Ishikawa (cell line): Measurements from ENCODE around the gene FRMD6.

ENCODE experiments used
- CEBPB ChIP-seq: IDR thresholded peaks from 2 replicates; pipeline ENCODE4 v1.6.1; 2012
- CREB1 ChIP-seq: IDR thresholded peaks from 2 replicates; pipeline ENCODE4 v1.6.1; 2012; ENCODE audit warnings: low read depth
- EGR1 ChIP-seq: IDR thresholded peaks from 2 replicates; pipeline ENCODE4 v1.6.1; 2012
- EP300 ChIP-seq: IDR thresholded peaks from 2 replicates; pipeline ENCODE4 v1.6.1; 2012; ENCODE audit warnings: borderline replicate concordance
- FOXM1 ChIP-seq: IDR thresholded peaks from 2 replicates; pipeline ENCODE4 v1.6.1; 2012; ENCODE audit warnings: low read depth, borderline replicate concordance
- MAX ChIP-seq: IDR thresholded peaks from 2 replicates; pipeline ENCODE4 v1.6.1; 2012
- RAD21 ChIP-seq: IDR thresholded peaks from 2 replicates; pipeline ENCODE4 v1.6.1; 2012; ENCODE audit warnings: low read depth
- REST ChIP-seq: IDR thresholded peaks from 2 replicates; pipeline ENCODE4 v1.6.1; 2012; ENCODE audit warnings: low read depth, mild to moderate bottlenecking
- TAF1 ChIP-seq: IDR thresholded peaks from 2 replicates; pipeline ENCODE4 v1.6.1; 2012; ENCODE audit warnings: low read depth, mild to moderate bottlenecking
- TCF12 ChIP-seq: IDR thresholded peaks from 2 replicates; pipeline ENCODE4 v1.6.1; 2012; ENCODE audit warnings: low read depth
- TEAD4 ChIP-seq: IDR thresholded peaks from 2 replicates; pipeline ENCODE4 v1.6.1; 2012
- USF1 ChIP-seq: IDR thresholded peaks from 2 replicates; pipeline ENCODE4 v1.6.1; 2012

- no peak for TF ChIP-seq EP300
- TF ChIP-seq CEBPB, result no peak
- TF ChIP-seq TCF12, result no peak
- TF ChIP-seq TAF1, result no peak
- no peak for TF ChIP-seq MAX
- TF ChIP-seq FOXM1, result no peak
- TF ChIP-seq REST, result no peak
- no peak for TF ChIP-seq EGR1
- no peak for TF ChIP-seq CREB1
- TF ChIP-seq RAD21, result no peak
- no peak for TF ChIP-seq TEAD4
- TF ChIP-seq USF1, result no peak
Observed at GRCh38 chr14:51614707-51615106, 37.0 kb upstream of the FRMD6 start.
